HL-60 (cell line): ENCODE measurements around the gene PLD5.

ENCODE experiments used
- DNase-seq, 2 experiments: peaks; one replicate each; pipeline ENCODE4 v3.0.0-alpha.2; 2010 to 2020; ENCODE audit warnings: low read depth in 1 of 2, low spot score in 1 of 2
- H3K27ac ChIP-seq: fragments of 250-450 bp; sonication (Bioruptor Pico); replicated peaks from 2 replicates; pipeline ENCODE4 v1.5.1; 2020; ENCODE audit warnings: mild to moderate bottlenecking, moderate library complexity
- H3K27me3 ChIP-seq: fragments of 250-450 bp; sonication (Bioruptor Pico); 2 replicates; pipeline ENCODE4 v1.5.1; 2021; ENCODE audit warnings: mild to moderate bottlenecking, moderate library complexity; ENCODE audit not compliant: insufficient read depth, poor library complexity, severe bottlenecking
- H3K4me3 ChIP-seq: replicated peaks from 2 replicates; pipeline ENCODE4 v1.5.1; 2011; ENCODE audit warnings: mild to moderate bottlenecking, control low read depth, low read length; ENCODE audit not compliant: insufficient read depth
- GABPA ChIP-seq: IDR thresholded peaks from 2 replicates; pipeline ENCODE4 v1.6.1; 2012; ENCODE audit warnings: low read depth
- POLR2AphosphoS5 ChIP-seq: IDR thresholded peaks from 2 replicates; pipeline ENCODE4 v1.6.1; 2012; ENCODE audit warnings: low read depth
- SPI1 ChIP-seq: IDR thresholded peaks from 2 replicates; pipeline ENCODE4 v1.6.1; 2012; ENCODE audit warnings: low read depth, mild to moderate bottlenecking, borderline replicate concordance
- TF ChIP-seq, protein P1 (sequence below): IDR thresholded peaks from 2 replicates; pipeline ENCODE4 v1.6.1; 2012; ENCODE audit warnings: low read depth; ENCODE audit not compliant: insufficient replicate concordance
- TF ChIP-seq, protein P2 (sequence below): IDR thresholded peaks from one replicate; pipeline ENCODE4 v1.5.1; 2011; ENCODE audit warnings: low read length, control low read depth, inconsistent platforms; ENCODE audit not compliant: insufficient read depth

PLD5 gene

DNA sequence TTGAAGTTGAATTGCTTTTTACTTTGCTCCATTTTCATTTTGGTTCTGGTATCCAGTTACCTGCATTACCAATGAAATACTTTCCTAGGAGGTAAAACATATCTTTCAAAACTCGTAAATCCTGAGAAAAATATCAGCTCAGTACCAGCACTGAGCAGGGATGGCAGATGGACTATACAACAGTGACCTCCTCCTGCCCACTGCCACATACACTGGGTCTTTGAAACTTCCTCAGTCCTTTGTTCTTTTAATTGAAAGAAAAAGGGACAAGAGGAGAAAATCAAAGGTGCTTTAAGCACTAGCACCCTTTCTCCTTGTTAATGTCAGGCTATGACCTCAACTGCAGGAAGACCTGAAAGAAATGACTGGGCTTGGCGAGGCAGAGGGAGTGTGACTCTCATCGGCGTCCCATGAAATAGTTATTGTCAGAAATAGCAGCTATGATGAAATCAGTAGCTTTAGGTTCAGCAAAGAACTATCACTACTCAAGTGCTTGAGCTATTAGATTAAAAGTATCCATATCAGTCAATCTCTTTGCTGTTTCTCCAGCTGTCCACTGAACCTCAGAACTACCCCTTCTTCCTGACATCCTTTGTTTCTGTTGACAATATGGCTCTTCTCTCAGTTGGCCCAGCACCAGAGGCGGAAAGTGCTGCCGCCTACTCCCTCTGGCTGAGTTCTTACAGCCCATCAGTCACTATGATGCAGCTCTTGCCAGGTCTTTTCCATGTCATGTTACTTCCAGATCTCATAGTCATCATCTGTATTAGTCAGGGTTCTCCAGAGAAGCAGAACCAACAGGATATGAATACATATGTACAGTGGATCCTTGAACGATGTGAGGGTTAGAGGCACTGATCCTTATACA is 318.6 kb downstream of the PLD5 start:
- Histone ChIP-seq H3K4me3 (no peak overlapping the region), H3K27ac (no peak overlapping the region), H3K27me3 (no peaks in the 10 kb centered on the region)
- no peak for DNase-seq
- TF ChIP-seq, protein P1, sequence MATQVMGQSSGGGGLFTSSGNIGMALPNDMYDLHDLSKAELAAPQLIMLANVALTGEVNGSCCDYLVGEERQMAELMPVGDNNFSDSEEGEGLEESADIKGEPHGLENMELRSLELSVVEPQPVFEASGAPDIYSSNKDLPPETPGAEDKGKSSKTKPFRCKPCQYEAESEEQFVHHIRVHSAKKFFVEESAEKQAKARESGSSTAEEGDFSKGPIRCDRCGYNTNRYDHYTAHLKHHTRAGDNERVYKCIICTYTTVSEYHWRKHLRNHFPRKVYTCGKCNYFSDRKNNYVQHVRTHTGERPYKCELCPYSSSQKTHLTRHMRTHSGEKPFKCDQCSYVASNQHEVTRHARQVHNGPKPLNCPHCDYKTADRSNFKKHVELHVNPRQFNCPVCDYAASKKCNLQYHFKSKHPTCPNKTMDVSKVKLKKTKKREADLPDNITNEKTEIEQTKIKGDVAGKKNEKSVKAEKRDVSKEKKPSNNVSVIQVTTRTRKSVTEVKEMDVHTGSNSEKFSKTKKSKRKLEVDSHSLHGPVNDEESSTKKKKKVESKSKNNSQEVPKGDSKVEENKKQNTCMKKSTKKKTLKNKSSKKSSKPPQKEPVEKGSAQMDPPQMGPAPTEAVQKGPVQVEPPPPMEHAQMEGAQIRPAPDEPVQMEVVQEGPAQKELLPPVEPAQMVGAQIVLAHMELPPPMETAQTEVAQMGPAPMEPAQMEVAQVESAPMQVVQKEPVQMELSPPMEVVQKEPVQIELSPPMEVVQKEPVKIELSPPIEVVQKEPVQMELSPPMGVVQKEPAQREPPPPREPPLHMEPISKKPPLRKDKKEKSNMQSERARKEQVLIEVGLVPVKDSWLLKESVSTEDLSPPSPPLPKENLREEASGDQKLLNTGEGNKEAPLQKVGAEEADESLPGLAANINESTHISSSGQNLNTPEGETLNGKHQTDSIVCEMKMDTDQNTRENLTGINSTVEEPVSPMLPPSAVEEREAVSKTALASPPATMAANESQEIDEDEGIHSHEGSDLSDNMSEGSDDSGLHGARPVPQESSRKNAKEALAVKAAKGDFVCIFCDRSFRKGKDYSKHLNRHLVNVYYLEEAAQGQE = no peak
- TF ChIP-seq GABPA (no peak), SPI1 (no peak), POLR2AphosphoS5 (no peak)
- TF ChIP-seq, protein P2, sequence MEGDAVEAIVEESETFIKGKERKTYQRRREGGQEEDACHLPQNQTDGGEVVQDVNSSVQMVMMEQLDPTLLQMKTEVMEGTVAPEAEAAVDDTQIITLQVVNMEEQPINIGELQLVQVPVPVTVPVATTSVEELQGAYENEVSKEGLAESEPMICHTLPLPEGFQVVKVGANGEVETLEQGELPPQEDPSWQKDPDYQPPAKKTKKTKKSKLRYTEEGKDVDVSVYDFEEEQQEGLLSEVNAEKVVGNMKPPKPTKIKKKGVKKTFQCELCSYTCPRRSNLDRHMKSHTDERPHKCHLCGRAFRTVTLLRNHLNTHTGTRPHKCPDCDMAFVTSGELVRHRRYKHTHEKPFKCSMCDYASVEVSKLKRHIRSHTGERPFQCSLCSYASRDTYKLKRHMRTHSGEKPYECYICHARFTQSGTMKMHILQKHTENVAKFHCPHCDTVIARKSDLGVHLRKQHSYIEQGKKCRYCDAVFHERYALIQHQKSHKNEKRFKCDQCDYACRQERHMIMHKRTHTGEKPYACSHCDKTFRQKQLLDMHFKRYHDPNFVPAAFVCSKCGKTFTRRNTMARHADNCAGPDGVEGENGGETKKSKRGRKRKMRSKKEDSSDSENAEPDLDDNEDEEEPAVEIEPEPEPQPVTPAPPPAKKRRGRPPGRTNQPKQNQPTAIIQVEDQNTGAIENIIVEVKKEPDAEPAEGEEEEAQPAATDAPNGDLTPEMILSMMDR = no peak

DNA sequence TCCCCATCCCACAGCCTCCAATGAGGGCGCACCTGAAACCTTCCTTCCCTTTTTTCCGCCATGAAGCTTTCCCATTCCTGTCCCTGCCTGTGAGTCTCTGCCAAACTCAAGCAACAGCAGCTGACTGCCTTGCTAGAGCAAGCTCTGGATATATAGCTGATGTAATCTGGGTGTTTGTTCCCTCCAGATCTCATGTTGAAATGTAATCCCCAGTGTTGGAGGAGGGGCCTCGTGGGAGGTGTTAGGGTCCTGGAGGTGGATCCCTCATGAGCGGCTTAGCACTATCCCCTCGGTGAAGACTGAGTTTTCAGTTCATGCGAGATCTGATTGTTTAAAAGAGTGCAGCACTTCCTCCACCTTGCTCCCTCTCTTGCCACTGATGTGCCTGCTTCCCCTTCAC is 321.2 kb downstream of the PLD5 start:
- no peak overlapping the region for H3K4me3 ChIP-seq
- no peaks in the 10 kb centered on the region for H3K27me3 ChIP-seq
- no peak overlapping the region for H3K27ac ChIP-seq
- no peak for DNase-seq
- no peak for TF ChIP-seq SPI1
- TF ChIP-seq, protein P1 = no peak

DNA sequence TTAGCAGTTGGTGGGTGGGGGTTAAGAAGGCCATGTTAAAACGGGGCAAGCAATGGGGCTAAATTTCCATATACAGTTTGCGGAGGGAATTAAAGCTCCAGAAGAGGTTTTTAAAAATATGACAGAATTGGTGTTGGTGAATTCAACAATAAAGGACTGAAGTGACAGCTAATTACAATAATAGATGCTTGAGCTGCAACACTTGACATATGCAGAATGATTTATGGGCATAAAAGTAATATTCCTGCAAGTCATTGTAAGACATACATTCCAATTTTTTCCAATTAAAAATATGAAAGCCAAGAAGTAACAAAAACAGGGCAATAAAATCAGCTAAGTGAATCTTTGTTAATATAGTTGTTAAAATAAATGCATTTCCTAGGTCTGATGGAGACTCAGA is 323.4 kb downstream of the PLD5 start:
- H3K27me3 ChIP-seq = no peaks in the 10 kb centered on the region
- no peak overlapping the region for H3K27ac ChIP-seq
- no peak overlapping the region for H3K4me3 ChIP-seq
- TF ChIP-seq POLR2AphosphoS5 (no peak), GABPA (no peak)
- TF ChIP-seq, protein P2 = no peak
- DNase-seq = no peak

DNA sequence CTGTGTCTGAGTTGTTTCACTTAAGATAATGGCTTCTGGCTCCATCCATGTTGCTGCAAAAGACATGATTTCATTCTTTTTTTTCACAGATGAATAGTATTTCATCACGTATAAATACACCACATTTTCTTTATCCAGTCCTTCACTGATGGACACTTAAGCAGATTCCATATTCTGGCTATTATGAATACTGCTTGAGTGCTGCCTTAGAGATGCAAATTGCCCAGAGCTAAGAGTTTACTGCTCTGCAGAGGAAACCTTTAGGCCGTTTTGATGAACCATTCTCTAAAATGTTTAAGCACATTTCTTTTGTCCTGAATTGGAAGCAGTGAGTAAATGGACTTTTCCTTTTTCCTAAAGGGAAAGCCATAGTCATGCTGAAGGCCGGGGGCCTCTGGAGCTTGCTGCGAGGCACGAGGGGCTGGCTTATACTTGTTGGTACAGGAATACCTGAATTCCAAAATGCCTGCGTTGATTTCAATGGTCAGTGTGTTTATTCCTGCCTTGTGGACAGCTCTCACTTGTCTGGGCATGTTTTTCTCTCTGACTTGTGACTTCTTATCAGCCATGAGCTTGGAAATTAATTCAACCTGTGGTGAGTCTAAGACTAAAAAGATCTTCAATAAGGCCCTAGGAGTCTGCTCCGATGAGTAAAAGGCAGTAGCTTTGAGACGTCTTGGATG is 324.6 kb downstream of the PLD5 start:
- no peak for TF ChIP-seq SPI1
- TF ChIP-seq, protein P1 = no peak
- TF ChIP-seq, protein P2 = no peak
- TF ChIP-seq POLR2AphosphoS5 = no peak
- TF ChIP-seq GABPA = no peak
- H3K4me3 ChIP-seq = no peak overlapping the region

More for the DNA sequence above, 324.6 kb downstream of the PLD5 start:
- no peak for DNase-seq
- Histone ChIP-seq H3K27ac (no peak overlapping the region), H3K27me3 (no peaks in the 10 kb centered on the region)
